Vagina (tissue), 2 donors: ENCODE results near the gene TRIM24. TPM values are rescaled to one million over a fixed set of nuclear protein-coding genes. Genes with fewer than 3 reads are reported as not detected.
"Not testable (repeated sequence)": the region's sequence is repeated elsewhere in the genome, so short reads cannot be mapped to it uniquely, and the experiment has no call there.

Experiments
- DNase-seq, 2 donors: peaks; one replicate each; pipeline ENCODE4 v3.0.0-alpha.2; 2017; ENCODE audit errors: extremely low spot score in 2 of 2
- H3K27ac ChIP-seq: fragments of 200-600 bp; sonication (generic); one replicate; pipeline ENCODE4 v1.5.1; 2019
- H3K27me3 ChIP-seq: fragments of 200-600 bp; sonication (generic); one replicate; pipeline ENCODE4 v1.5.1; 2019
- H3K36me3 ChIP-seq, 2 donors: fragments of 200-600 bp; sonication (generic); one replicate each; pipeline ENCODE4 v1.5.1; 2017 to 2019
- H3K4me1 ChIP-seq: fragments of 200-600 bp; sonication (generic); one replicate; pipeline ENCODE4 v1.5.1; 2019
- H3K4me3 ChIP-seq, 2 donors: fragments of 200-600 bp; sonication (generic); 1 replicate in 1 of 2; 2 replicates in 1 of 2; pipeline ENCODE4 v1.5.1; 2016 to 2019
- H3K9me3 ChIP-seq: fragments of 200-600 bp; sonication (generic); one replicate; pipeline ENCODE4 v1.5.1; 2019
- CTCF ChIP-seq, 3 experiments: fragments of 450-650 bp in 2 of 3; fragments of 200-600 bp in 1 of 3; sonication (generic) in 1 of 3; IDR thresholded peaks; one replicate each; pipeline ENCODE4 v1.5.1; 2017 to 2019; ENCODE audit warnings: antibody characterized with exemption in 3 of 3, mild to moderate bottlenecking in 2 of 3, moderate library complexity in 2 of 3
- POLR2A ChIP-seq, 2 donors: fragments of 450-650 bp; IDR thresholded peaks; one replicate each; pipeline ENCODE4 v1.6.1; 2017; ENCODE audit warnings: antibody characterized with exemption in 2 of 2, mild to moderate bottlenecking in 2 of 2, moderate library complexity in 2 of 2
- POLR2AphosphoS5 ChIP-seq, 2 donors: sonication (generic); formaldehyde crosslinking; IDR thresholded peaks; one replicate each; pipeline ENCODE4 v1.9.0; 2017; ENCODE audit warnings: antibody characterized with exemption in 2 of 2, mild to moderate bottlenecking in 2 of 2, low read depth in 1 of 2; ENCODE audit not compliant: insufficient read depth in 1 of 2
- intact Hi-C: fragments of 100-400 bp; cut with DNase I; formaldehyde crosslinking; loops from one replicate; pipeline ENCODE4 v1.15.1; 2023
- total RNA-seq: library from RNA; depleted of rRNA; stranded (reverse); fragments of >200 nt; gene quantifications from one replicate; pipeline ENCODE4 v1.2.3, GENCODE V29; 2016

TRIM24 gene
- total RNA-seq, 1 donor from 2014 or later = 12.5 TPM

DNA sequence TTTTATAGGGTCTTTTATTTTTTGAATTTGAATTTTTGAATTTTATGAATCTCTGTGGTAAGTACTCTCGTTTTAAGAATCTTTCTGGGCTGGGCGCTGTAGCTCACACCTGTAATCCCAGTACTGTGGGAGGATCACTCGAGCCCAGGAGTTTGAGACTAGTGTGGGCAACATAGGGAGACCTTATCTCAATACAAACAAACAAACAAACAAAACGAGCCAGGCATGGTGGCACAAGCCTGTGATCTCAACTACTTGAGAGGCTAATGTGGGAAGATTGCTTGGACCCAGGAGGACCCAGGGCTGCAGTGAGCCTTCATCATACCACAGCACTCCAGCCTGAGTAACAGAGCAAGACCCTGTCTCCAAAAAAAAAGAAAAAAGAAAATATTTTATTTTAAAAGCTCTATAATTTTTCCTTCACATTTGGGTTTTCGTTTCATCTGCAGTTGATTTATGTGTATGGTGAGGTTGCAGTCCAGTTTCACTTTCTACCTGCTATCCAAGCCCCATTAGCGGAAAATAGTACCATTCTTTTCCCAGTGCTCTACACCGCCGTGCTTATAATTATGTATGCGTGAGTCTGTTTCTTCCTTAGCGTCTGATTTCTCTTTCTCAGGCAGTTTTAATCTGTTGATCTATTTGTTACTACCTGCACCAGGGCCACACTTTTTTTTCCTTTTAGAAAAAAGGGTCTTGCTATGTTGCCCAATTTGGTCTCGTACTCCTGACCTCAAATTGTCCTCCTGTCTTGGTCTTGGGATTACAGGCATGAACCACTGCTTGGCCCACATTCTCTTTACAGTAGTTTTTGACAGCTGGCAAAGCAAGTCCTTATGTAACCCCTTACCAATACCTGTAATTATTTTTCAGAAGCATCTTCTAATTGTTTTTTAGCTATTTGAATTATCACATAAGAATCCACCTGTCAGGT lies 21.7 kb downstream of the TRIM24 start:
- DNase-seq = no peak
- TF ChIP-seq CTCF (IDR thresholded peaks at IDR 0.05) (no peak), POLR2A (IDR thresholded peaks at IDR 0.05) (no peak), POLR2AphosphoS5 (IDR thresholded peaks at IDR 0.05; ENCODE audit: insufficient read depth in 1 of 2, low read depth in 1 of 2) (no peak)
- intact Hi-C loops = no loop called here

DNA sequence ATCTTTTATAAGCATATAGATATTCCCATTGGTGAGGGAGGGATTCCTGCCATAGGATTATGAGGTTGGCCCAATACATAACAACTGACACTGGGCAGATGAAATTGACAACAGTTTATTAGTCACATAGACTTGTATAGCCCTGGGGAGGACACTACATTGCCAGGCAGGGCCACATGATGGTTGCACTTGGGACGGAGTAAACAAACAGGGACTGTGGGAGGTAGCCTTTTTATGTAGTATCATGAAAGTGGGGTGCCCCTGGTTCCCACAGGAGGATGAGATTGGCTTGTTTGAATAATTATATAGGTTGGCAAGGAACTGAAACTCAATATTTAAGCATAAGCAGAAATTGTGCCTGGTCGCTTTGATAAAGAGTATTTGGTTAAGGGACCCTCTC lies 23.5 kb downstream of the TRIM24 start:
- H3K27ac ChIP-seq = no peak overlapping the region
- TF ChIP-seq POLR2A (IDR thresholded peaks at IDR 0.05) (no peak), POLR2AphosphoS5 (IDR thresholded peaks at IDR 0.05; ENCODE audit: insufficient read depth in 1 of 2, low read depth in 1 of 2) (no peak), CTCF (IDR thresholded peaks at IDR 0.05) (no peak)
- no peaks in the 10 kb centered on the region for H3K4me1 ChIP-seq
- no peaks in the 10 kb centered on the region for H3K27me3 ChIP-seq
- H3K4me3 ChIP-seq = no peak overlapping the region
- intact Hi-C loops = no loop called here
- no peaks in the 10 kb centered on the region for H3K36me3 ChIP-seq
- H3K9me3 ChIP-seq = no peaks in the 10 kb centered on the region
- no peak for DNase-seq

More for the DNA sequence above, 21.7 kb downstream of the TRIM24 start:
- H3K36me3 ChIP-seq = no peaks in the 10 kb centered on the region
- no peaks in the 10 kb centered on the region for H3K9me3 ChIP-seq
- H3K27me3 ChIP-seq = no peaks in the 10 kb centered on the region
- no peak overlapping the region for H3K27ac ChIP-seq
- no peaks in the 10 kb centered on the region for H3K4me1 ChIP-seq
- H3K4me3 ChIP-seq = no peak overlapping the region

- H3K4me1 ChIP-seq, H3K27me3 ChIP-seq, DNase-seq, H3K36me3 ChIP-seq, H3K27ac ChIP-seq, intact Hi-C loops, H3K9me3 ChIP-seq, H3K4me3 ChIP-seq: not testable (repeated sequence)
Observed at GRCh38 chr7:138485508-138485907, 25.4 kb downstream of the TRIM24 start.

DNA sequence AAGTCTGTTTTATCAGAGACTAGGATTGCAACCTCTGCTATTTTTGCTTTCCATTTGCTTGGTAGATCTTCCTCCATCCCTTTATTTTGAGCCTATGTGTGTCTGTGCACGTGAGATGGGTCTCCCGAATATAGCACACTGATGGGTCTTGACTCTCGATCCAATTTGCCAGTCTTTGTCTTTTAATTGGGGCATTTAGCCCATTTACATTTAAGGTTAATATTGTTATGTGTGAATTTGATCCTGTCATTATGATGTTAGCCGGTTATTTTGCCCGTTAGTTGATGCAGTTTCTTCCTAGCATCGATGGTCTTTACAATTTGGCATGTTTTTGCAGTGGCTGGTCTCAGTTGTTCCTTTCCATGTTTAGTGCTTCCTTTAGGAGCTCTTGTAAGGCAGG lies 29.1 kb downstream of the TRIM24 start:
- H3K27me3 ChIP-seq, H3K9me3 ChIP-seq, H3K4me3 ChIP-seq, H3K36me3 ChIP-seq, intact Hi-C loops, H3K27ac ChIP-seq, DNase-seq: not testable (repeated sequence)
- peaks cover 15% of the 10 kb centered on the region for H3K4me1 ChIP-seq

DNA sequence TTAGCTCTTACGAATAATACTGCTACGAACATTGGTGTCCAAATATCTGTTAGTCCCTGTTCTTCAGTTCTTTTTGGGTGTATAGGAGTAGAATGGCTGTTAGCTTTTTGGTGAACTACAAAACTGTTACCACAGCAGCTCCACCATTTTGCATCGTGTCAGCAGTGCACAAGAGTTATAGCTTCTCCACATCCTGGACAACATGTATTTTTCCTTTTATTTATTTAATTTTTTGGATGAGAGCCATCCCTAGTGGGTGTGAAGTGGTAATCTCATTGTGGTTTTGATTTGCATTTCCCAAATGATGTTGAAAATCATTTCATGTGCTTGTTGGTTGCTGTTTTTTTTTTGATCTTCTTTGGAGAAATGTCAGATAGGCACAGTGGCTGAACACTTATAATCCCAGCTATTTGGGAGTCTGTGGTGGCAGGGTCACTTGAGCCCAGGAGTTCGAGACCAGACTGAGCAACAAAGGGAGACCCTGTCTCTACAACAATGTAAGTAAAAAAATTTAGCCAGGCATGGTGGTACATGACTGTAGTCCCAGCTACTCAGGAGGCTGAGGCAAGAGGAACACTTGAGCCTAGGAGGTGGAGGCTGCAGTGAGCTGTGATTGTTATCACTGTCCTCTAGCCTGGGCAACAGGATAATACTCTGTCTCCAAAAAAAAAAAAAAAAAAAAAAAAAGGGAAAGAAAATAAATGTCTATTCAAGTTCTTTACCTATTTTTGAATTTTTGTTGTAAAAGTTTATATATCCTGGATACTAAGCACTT lies 31.7 kb downstream of the TRIM24 start:
- H3K9me3 ChIP-seq = no peaks in the 10 kb centered on the region
- no peaks in the 10 kb centered on the region for H3K36me3 ChIP-seq
- intact Hi-C loops = no loop called here
- H3K27me3 ChIP-seq = no peaks in the 10 kb centered on the region
- H3K27ac ChIP-seq = no peak overlapping the region
- no peak for DNase-seq
- TF ChIP-seq POLR2A (IDR thresholded peaks at IDR 0.05) = no peak
- no peak for TF ChIP-seq POLR2AphosphoS5 (IDR thresholded peaks at IDR 0.05; ENCODE audit: insufficient read depth in 1 of 2, low read depth in 1 of 2)
- TF ChIP-seq CTCF (IDR thresholded peaks at IDR 0.05) = no peak
- H3K4me3 ChIP-seq = no peak overlapping the region
- peaks cover 15% of the 10 kb centered on the region for H3K4me1 ChIP-seq

DNA sequence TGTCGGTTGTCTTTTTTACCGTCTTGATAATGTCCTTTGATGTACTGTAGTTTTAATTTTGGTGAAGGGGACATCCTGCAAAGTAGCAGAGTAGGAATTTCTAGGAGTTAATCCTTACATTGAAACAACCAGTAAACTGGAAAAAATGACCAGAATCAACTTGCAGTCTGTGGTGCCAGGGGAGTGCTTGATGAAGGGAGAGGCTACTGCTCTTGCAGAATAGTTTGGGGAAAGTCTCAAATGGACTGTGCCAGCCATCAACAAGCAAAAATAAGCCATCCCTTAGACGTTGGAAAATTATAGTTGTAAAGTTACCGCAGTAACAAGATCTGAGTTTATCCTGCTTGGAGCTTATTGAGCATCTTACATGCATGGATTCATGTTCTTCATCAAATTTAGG lies 32.4 kb downstream of the TRIM24 start:
- H3K4me3 ChIP-seq = no peak overlapping the region
- DNase-seq = no peak
- H3K27ac ChIP-seq = no peak overlapping the region
- no peak for TF ChIP-seq POLR2AphosphoS5 (IDR thresholded peaks at IDR 0.05; ENCODE audit: insufficient read depth in 1 of 2, low read depth in 1 of 2)
- TF ChIP-seq POLR2A (IDR thresholded peaks at IDR 0.05) = no peak
- no peak for TF ChIP-seq CTCF (IDR thresholded peaks at IDR 0.05)
- H3K36me3 ChIP-seq = no peaks in the 10 kb centered on the region
- peaks cover 15% of the 10 kb centered on the region for H3K4me1 ChIP-seq
- H3K9me3 ChIP-seq = no peaks in the 10 kb centered on the region
- no peaks in the 10 kb centered on the region for H3K27me3 ChIP-seq
- intact Hi-C loops = no loop called here
